Astrocyte (in vitro differentiated cells and primary cell): Measurements from ENCODE around the gene VWF.

Experiments used
- EZH2 ChIP-seq: IDR thresholded peaks from 2 replicates; pipeline ENCODE4 v1.6.1; 2012; ENCODE audit warnings: mild to moderate bottlenecking, low read length, inconsistent platforms; ENCODE audit not compliant: insufficient read depth
- TF ChIP-seq, protein P1 (sequence below): IDR thresholded peaks from 2 replicates; pipeline ENCODE4 v1.5.1; 2011; ENCODE audit warnings: low read depth, mild to moderate bottlenecking, inconsistent platforms, low read length, moderate library complexity; ENCODE audit not compliant: insufficient read depth

- TF ChIP-seq, protein P1, sequence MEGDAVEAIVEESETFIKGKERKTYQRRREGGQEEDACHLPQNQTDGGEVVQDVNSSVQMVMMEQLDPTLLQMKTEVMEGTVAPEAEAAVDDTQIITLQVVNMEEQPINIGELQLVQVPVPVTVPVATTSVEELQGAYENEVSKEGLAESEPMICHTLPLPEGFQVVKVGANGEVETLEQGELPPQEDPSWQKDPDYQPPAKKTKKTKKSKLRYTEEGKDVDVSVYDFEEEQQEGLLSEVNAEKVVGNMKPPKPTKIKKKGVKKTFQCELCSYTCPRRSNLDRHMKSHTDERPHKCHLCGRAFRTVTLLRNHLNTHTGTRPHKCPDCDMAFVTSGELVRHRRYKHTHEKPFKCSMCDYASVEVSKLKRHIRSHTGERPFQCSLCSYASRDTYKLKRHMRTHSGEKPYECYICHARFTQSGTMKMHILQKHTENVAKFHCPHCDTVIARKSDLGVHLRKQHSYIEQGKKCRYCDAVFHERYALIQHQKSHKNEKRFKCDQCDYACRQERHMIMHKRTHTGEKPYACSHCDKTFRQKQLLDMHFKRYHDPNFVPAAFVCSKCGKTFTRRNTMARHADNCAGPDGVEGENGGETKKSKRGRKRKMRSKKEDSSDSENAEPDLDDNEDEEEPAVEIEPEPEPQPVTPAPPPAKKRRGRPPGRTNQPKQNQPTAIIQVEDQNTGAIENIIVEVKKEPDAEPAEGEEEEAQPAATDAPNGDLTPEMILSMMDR: no peak
- no peak for TF ChIP-seq EZH2
These were observed 16.4 kb upstream of the VWF start for GRCh38 chr12:6140651-6141447.
